HCT116 (cell line): ENCODE data around the gene TAT.

Experiments used
- CEBPB ChIP-seq: IDR thresholded peaks from 2 replicates; pipeline ENCODE4 v1.6.1; 2012; ENCODE audit warnings: low read depth
- CTCF ChIP-seq, 3 experiments: fragments of 200-600 bp in 1 of 3; sonication (generic) in 1 of 3; IDR thresholded peaks in 2 of 3; conservative IDR thresholded peaks in 1 of 3; 2 replicates each; pipeline ENCODE4 v1.5.1; 2012 to 2017; ENCODE audit warnings: low read depth in 2 of 3, low read length in 2 of 3, antibody characterized with exemption in 1 of 3, borderline replicate concordance in 1 of 3, control low read depth in 1 of 3, mild to moderate bottlenecking in 1 of 3, mixed read lengths in 1 of 3, mixed run types in 1 of 3, moderate library complexity in 1 of 3; ENCODE audit not compliant: insufficient read depth in 1 of 3
- EZH2 ChIP-seq: fragments of 200-600 bp; sonication (generic); IDR thresholded peaks from 2 replicates; pipeline ENCODE4 v1.6.1; 2017; ENCODE audit warnings: antibody characterized with exemption, mixed run types
- EZH2phosphoT487 ChIP-seq: fragments of 200-600 bp; IDR thresholded peaks from 2 replicates; pipeline ENCODE4 v1.6.1; 2018; ENCODE audit warnings: antibody characterized with exemption, borderline replicate concordance
- JUND ChIP-seq: IDR thresholded peaks from 2 replicates; pipeline ENCODE4 v1.6.1; 2012
- POLR2A ChIP-seq: IDR thresholded peaks from 2 replicates; pipeline ENCODE4 v1.7.0; 2011; ENCODE audit warnings: borderline replicate concordance; ENCODE audit not compliant: insufficient read depth, insufficient read length; ENCODE audit errors: extremely low read depth
- POLR2AphosphoS5 ChIP-seq: IDR thresholded peaks from 2 replicates; pipeline ENCODE4 v1.6.1; 2011; ENCODE audit warnings: mild to moderate bottlenecking, low read depth, low read length, moderate library complexity
- RAD21 ChIP-seq: IDR thresholded peaks from 2 replicates; pipeline ENCODE4 v1.6.1; 2012; ENCODE audit warnings: low read depth, mild to moderate bottlenecking
- SRF ChIP-seq: IDR thresholded peaks from 2 replicates; pipeline ENCODE4 v1.6.1; 2012; ENCODE audit warnings: low read depth
- ZBTB33 ChIP-seq: IDR thresholded peaks from 2 replicates; pipeline ENCODE4 v1.6.1; 2011; ENCODE audit warnings: mild to moderate bottlenecking, low read length, moderate library complexity; ENCODE audit not compliant: insufficient replicate concordance; ENCODE audit errors: extremely low read depth
- ZFX ChIP-seq: fragments of 450-650 bp; IDR thresholded peaks from 2 replicates; pipeline ENCODE4 v1.6.1; 2017
- ZNF274 ChIP-seq: fragments of 200-500 bp; sonication (Bioruptor generic); IDR thresholded peaks from 2 replicates; pipeline ENCODE4 v1.6.1; 2014; ENCODE audit warnings: mild to moderate bottlenecking, low read depth, low read length, inconsistent platforms
- TF ChIP-seq, protein P1 (sequence below): IDR thresholded peaks from 2 replicates; pipeline ENCODE4 v1.6.1; 2012; ENCODE audit warnings: low read depth
- TF ChIP-seq, protein P2 (sequence below): IDR thresholded peaks from 2 replicates; pipeline ENCODE4 v1.6.1; 2012

DNA sequence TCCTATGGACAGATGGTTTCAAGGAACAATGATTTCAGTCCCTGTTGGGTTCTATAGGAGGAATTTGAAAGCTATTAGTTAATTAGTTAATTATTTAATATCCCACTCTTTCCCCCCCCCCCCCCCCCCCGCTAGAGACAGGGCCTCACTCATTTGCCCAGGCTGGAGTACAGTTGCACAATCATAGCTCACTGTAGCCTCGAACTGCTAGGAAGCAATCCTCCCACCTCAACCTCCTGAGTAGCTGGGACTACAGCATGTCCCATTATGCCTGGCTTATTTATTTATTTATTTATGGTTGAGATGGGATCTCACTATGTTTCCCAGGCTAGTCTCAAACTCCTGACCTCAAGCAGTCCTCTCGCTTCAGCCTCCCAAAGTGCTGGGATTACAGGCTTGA is 15.0 kb upstream of the TAT start:
- TF ChIP-seq CTCF (IDR thresholded peaks at IDR 0.05 in 2 of 3, conservative IDR thresholded peaks at IDR 0.05 in 1 of 3; ENCODE audit: borderline replicate concordance in 1 of 3, insufficient read depth in 1 of 3, low read depth in 2 of 3, low read length in 2 of 3) (no peak), EZH2phosphoT487 (no peak), JUND (no peak), EZH2 (no peak), ZFX (no peak), RAD21 (no peak), POLR2A (no peak), POLR2AphosphoS5 (no peak), CEBPB (no peak), SRF (no peak), ZNF274 (no peak), ZBTB33 (no peak)
- TF ChIP-seq, protein P1, sequence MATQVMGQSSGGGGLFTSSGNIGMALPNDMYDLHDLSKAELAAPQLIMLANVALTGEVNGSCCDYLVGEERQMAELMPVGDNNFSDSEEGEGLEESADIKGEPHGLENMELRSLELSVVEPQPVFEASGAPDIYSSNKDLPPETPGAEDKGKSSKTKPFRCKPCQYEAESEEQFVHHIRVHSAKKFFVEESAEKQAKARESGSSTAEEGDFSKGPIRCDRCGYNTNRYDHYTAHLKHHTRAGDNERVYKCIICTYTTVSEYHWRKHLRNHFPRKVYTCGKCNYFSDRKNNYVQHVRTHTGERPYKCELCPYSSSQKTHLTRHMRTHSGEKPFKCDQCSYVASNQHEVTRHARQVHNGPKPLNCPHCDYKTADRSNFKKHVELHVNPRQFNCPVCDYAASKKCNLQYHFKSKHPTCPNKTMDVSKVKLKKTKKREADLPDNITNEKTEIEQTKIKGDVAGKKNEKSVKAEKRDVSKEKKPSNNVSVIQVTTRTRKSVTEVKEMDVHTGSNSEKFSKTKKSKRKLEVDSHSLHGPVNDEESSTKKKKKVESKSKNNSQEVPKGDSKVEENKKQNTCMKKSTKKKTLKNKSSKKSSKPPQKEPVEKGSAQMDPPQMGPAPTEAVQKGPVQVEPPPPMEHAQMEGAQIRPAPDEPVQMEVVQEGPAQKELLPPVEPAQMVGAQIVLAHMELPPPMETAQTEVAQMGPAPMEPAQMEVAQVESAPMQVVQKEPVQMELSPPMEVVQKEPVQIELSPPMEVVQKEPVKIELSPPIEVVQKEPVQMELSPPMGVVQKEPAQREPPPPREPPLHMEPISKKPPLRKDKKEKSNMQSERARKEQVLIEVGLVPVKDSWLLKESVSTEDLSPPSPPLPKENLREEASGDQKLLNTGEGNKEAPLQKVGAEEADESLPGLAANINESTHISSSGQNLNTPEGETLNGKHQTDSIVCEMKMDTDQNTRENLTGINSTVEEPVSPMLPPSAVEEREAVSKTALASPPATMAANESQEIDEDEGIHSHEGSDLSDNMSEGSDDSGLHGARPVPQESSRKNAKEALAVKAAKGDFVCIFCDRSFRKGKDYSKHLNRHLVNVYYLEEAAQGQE: no peak
- TF ChIP-seq, protein P2, sequence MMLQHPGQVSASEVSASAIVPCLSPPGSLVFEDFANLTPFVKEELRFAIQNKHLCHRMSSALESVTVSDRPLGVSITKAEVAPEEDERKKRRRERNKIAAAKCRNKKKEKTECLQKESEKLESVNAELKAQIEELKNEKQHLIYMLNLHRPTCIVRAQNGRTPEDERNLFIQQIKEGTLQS: no peak
